HepG2 (cell line): Measurements from ENCODE around the gene CSK. TPM values are rescaled to one million over a fixed set of nuclear protein-coding genes. Genes with fewer than 3 reads are reported as not detected.

ENCODE experiments used
- AHR ChIP-seq: IDR thresholded peaks from 2 replicates; pipeline ENCODE4 v1.6.1; 2018; ENCODE audit warnings: missing genetic modification reagents, missing compliant biosample characterization
- BCL6 ChIP-seq: IDR thresholded peaks from 2 replicates; pipeline ENCODE4 v1.6.1; 2016; ENCODE audit warnings: missing genetic modification reagents, missing compliant biosample characterization
- DNMT3B ChIP-seq: conservative IDR thresholded peaks from 2 replicates; pipeline ENCODE4 v1.6.1; 2016; ENCODE audit warnings: missing biosample characterization, control low read depth
- GATAD2A ChIP-seq: IDR thresholded peaks from 2 replicates; pipeline ENCODE4 v1.6.1; 2016
- GTF2F1 ChIP-seq: fragments of 150-350 bp; IDR thresholded peaks from 2 replicates; pipeline ENCODE4 v1.6.1; 2014; ENCODE audit warnings: low read length
- GTF3A ChIP-seq: sonication (generic); formaldehyde crosslinking; conservative IDR thresholded peaks from 2 replicates; pipeline ENCODE4 v1.4.0; 2020; ENCODE audit warnings: mild to moderate bottlenecking, missing genetic modification reagents
- HMGXB4 ChIP-seq, 2 experiments: sonication (generic) in 1 of 2; formaldehyde crosslinking in 1 of 2; IDR thresholded peaks; 2 replicates each; pipeline versions ENCODE4 v1.4.0 to v1.6.1; 2018 to 2020; ENCODE audit warnings: missing genetic modification reagents in 2 of 2, borderline replicate concordance in 1 of 2, low read depth in 1 of 2, mild to moderate bottlenecking in 1 of 2, missing biosample characterization in 1 of 2
- IKZF5 ChIP-seq: IDR thresholded peaks from 2 replicates; pipeline ENCODE4 v1.6.1; 2018; ENCODE audit warnings: missing genetic modification reagents, mild to moderate bottlenecking, missing compliant biosample characterization
- KAT8 ChIP-seq: IDR thresholded peaks from 2 replicates; pipeline ENCODE4 v1.6.1; 2016; ENCODE audit warnings: missing genetic modification reagents, missing compliant biosample characterization
- MED8 ChIP-seq: sonication (generic); formaldehyde crosslinking; IDR thresholded peaks from 2 replicates; pipeline ENCODE4 v1.8.1; 2023; ENCODE audit warnings: mild to moderate bottlenecking, missing genetic modification reagents; ENCODE audit not compliant: insufficient replicate concordance
- NCOA1 ChIP-seq: sonication (generic); formaldehyde crosslinking; IDR thresholded peaks from 2 replicates; pipeline ENCODE4 v1.9.0; 2021; ENCODE audit warnings: missing genetic modification reagents
- NFKB2 ChIP-seq: sonication (generic); formaldehyde crosslinking; IDR thresholded peaks from 2 replicates; pipeline ENCODE4 v1.4.0; 2020; ENCODE audit warnings: missing genetic modification reagents, borderline replicate concordance
- PHF8 ChIP-seq: sonication (generic); formaldehyde crosslinking; IDR thresholded peaks from 2 replicates; pipeline ENCODE4 v1.5.0; 2020; ENCODE audit warnings: missing genetic modification reagents
- POLR2AphosphoS2 ChIP-seq: IDR thresholded peaks from 2 replicates; pipeline ENCODE4 v1.6.1; 2011; ENCODE audit warnings: low read depth, low read length, improper control_type of control experiment
- PRDM4 ChIP-seq: sonication (generic); formaldehyde crosslinking; IDR thresholded peaks from 2 replicates; pipeline ENCODE4 v1.9.0; 2021; ENCODE audit warnings: missing genetic modification reagents, borderline replicate concordance
- RXRA ChIP-seq: sonication (generic); formaldehyde crosslinking; IDR thresholded peaks from 2 replicates; pipeline ENCODE4 v1.5.1; 2020; ENCODE audit warnings: missing genetic modification reagents
- ZNF138 ChIP-seq: sonication (generic); formaldehyde crosslinking; IDR thresholded peaks from 2 replicates; pipeline ENCODE4 v1.5.0; 2020; ENCODE audit warnings: mild to moderate bottlenecking, low read depth, missing genetic modification reagents
- ZNF224 ChIP-seq: sonication (generic); formaldehyde crosslinking; IDR thresholded peaks from 2 replicates; pipeline ENCODE4 v1.5.0; 2020; ENCODE audit warnings: mild to moderate bottlenecking, missing genetic modification reagents
- ZNF232 ChIP-seq: sonication (generic); formaldehyde crosslinking; IDR thresholded peaks from 2 replicates; pipeline ENCODE4 v1.4.0; 2020; ENCODE audit warnings: missing genetic modification reagents, borderline replicate concordance
- ZNF543 ChIP-seq: sonication (generic); formaldehyde crosslinking; IDR thresholded peaks from 2 replicates; pipeline ENCODE4 v1.4.0; 2020; ENCODE audit warnings: mild to moderate bottlenecking, missing genetic modification reagents
- ZNF704 ChIP-seq: sonication (generic); formaldehyde crosslinking; IDR thresholded peaks from 2 replicates; pipeline ENCODE4 v1.8.1; 2023; ENCODE audit warnings: mild to moderate bottlenecking, inconsistent platforms, moderate library complexity, missing genetic modification reagents, borderline replicate concordance
- ZNF747 ChIP-seq: sonication (generic); formaldehyde crosslinking; IDR thresholded peaks from 2 replicates; pipeline ENCODE4 v1.8.1; 2023; ENCODE audit warnings: missing genetic modification reagents, mild to moderate bottlenecking, borderline replicate concordance
- ZNF883 ChIP-seq: sonication (generic); formaldehyde crosslinking; IDR thresholded peaks from 2 replicates; pipeline ENCODE4 v1.5.1; 2020; ENCODE audit warnings: mild to moderate bottlenecking, missing genetic modification reagents; ENCODE audit errors: not compliant biosample characterization
- polyA plus RNA-seq, 8 experiments: library from polyadenylated mRNA; depleted of rRNA in 3 of 8; stranded (reverse) in 7 of 8; unstranded in 1 of 8; fragments of >200 nt; fragmentation: Illumina TruSeq in 4 of 8; extraction: Trizol in 4 of 8; gene quantifications; 2 replicates each; pipeline versions ENCODE4 v1.2.1 to v1.2.3, GENCODE V29; 2011 to 2016; ENCODE audit warnings: low read depth in 4 of 8, missing spikeins in 1 of 8, mixed read lengths in 1 of 8; ENCODE audit not compliant: insufficient read depth in 1 of 8
- total RNA-seq, 5 experiments: library from RNA; depleted of rRNA; stranded (reverse); fragments of >200 nt; fragmentation: Illumina TruSeq; extraction: Trizol; gene quantifications; 2 replicates each; pipeline ENCODE4 v1.2.3, GENCODE V29; 2016; ENCODE audit warnings: low read depth in 1 of 5

The CSK gene
- total and polyA plus RNA-seq, 2 of the 13 experiments (the other 11 are each of a cell fraction or from before 2014, with no cell fraction given), result 12.5 to 21.3 TPM

- TF ChIP-seq PHF8 (CRISPR knock-in tag), result peak; percentile 37; the same call in 1 of the 2 replicates
- TF ChIP-seq NFKB2 (CRISPR knock-in tag), result peak; percentile 70; the same call in 1 of the 2 replicates
- peak; percentile 69; the same call in 1 of the 2 replicates for TF ChIP-seq ZNF232 (CRISPR knock-in tag)
- TF ChIP-seq ZNF883 (CRISPR knock-in tag), result no peak
- 0 out of 2 replicates have a peak, but pooled peaks have one; percentile 11 for TF ChIP-seq BCL6
- TF ChIP-seq POLR2AphosphoS2, result no peak
- TF ChIP-seq ZNF224 (CRISPR knock-in tag), result no peak
- TF ChIP-seq HMGXB4 (CRISPR knock-in tag; IDR thresholded peaks at IDR 0.05; ENCODE audit: borderline replicate concordance in 1 of 2, low read depth in 1 of 2), result peak in 1 of 2 experiments; percentile 29; a peak in 1 of 4 replicates
- TF ChIP-seq AHR, result no peak
- 0 out of 2 replicates have a peak, but pooled peaks have one; percentile 10 for TF ChIP-seq RXRA (CRISPR knock-in tag)
- TF ChIP-seq ZNF543 (CRISPR knock-in tag), result 0 out of 2 replicates have a peak, but pooled peaks have one; percentile 34
- no peak for TF ChIP-seq GTF3A (CRISPR knock-in tag)
- TF ChIP-seq NCOA1 (CRISPR knock-in tag), result peak; percentile 64; the same call in 1 of the 2 replicates
- no peak; the same call in 1 of the 2 replicates for TF ChIP-seq IKZF5 (CRISPR knock-in tag)
- TF ChIP-seq PRDM4 (CRISPR knock-in tag), result no peak
- 0 out of 2 replicates have a peak, but pooled peaks have one; percentile 28 for TF ChIP-seq KAT8 (CRISPR knock-in tag)
- no peak for TF ChIP-seq ZNF704 (CRISPR knock-in tag)
- no peak for TF ChIP-seq ZNF747 (CRISPR knock-in tag)
- TF ChIP-seq GATAD2A (CRISPR knock-in tag), result peak; percentile 28; the same call in 1 of the 2 replicates
- TF ChIP-seq DNMT3B (CRISPR knock-in tag), result no peak
- no peak for TF ChIP-seq MED8 (CRISPR knock-in tag)
- TF ChIP-seq GTF2F1, result no peak
- TF ChIP-seq ZNF138 (CRISPR knock-in tag), result no peak
Observed at GRCh38 chr15:74783072-74783807, 1.4 kb downstream of the CSK start (continued).
